22Rv1 (cell line): ENCODE data around the gene MEI4.

Experiments used
- ZFX ChIP-seq: fragments of 450-650 bp; IDR thresholded peaks from 2 replicates; pipeline ENCODE4 v1.6.1; 2017; ENCODE audit warnings: antibody characterized with exemption, borderline replicate concordance
- TF ChIP-seq, protein P1 (sequence below): fragments of 450-650 bp; IDR thresholded peaks from 2 replicates; pipeline ENCODE4 v1.5.1; 2017; ENCODE audit warnings: mild to moderate bottlenecking

DNA sequence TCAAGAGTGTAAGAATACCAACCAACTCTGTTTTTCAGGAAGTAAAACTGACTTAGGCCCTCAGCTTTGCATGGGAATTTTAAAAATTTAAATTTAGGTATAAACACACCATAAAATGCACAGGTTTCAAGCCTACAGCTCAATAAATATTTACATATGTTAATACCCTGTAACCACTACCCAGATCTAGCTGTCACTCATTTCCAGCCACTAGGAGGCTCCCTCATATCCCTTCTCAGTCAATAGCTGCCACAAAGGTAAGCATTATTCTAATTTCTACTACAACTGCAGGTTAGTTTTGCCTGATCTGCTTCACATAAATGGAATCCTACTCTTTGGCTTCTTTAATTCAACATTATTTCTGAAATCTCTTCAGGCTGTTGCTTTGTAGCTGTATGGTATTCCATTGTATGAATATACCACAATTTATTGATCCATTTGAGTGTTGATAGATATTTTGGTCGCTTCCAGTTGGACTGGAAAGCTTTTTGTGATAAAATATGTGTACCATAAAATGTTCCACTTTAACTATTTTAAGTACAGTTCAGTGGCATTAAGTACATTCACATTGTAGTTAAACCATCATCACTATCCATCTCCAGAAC is 32.5 kb upstream of the MEI4 start:
- TF ChIP-seq, protein P1, sequence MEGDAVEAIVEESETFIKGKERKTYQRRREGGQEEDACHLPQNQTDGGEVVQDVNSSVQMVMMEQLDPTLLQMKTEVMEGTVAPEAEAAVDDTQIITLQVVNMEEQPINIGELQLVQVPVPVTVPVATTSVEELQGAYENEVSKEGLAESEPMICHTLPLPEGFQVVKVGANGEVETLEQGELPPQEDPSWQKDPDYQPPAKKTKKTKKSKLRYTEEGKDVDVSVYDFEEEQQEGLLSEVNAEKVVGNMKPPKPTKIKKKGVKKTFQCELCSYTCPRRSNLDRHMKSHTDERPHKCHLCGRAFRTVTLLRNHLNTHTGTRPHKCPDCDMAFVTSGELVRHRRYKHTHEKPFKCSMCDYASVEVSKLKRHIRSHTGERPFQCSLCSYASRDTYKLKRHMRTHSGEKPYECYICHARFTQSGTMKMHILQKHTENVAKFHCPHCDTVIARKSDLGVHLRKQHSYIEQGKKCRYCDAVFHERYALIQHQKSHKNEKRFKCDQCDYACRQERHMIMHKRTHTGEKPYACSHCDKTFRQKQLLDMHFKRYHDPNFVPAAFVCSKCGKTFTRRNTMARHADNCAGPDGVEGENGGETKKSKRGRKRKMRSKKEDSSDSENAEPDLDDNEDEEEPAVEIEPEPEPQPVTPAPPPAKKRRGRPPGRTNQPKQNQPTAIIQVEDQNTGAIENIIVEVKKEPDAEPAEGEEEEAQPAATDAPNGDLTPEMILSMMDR: peak; percentile 84
- TF ChIP-seq ZFX: no peak
